ENCODE measurements around the gene EXOC6B.

DNA sequence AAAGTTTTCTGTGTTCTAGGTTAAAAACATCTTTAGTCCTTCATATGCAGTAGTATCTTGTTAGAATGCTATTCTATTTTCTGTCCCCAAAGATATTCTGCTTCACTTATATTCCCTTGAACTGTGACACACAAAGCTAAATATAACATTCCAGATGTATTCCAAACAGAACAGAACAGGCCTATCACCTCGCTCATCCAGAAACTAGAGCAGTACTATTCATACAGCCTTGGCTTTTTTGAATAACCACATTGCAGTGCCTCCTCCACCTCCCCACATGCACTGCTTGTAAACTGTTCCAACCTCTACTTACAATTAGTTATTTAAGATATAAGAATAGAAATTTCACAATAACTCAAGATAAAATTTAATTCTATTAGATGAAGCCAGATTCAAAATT, 196.8 kb downstream of the EXOC6B start:
- TF ChIP-seq, protein P1, sequence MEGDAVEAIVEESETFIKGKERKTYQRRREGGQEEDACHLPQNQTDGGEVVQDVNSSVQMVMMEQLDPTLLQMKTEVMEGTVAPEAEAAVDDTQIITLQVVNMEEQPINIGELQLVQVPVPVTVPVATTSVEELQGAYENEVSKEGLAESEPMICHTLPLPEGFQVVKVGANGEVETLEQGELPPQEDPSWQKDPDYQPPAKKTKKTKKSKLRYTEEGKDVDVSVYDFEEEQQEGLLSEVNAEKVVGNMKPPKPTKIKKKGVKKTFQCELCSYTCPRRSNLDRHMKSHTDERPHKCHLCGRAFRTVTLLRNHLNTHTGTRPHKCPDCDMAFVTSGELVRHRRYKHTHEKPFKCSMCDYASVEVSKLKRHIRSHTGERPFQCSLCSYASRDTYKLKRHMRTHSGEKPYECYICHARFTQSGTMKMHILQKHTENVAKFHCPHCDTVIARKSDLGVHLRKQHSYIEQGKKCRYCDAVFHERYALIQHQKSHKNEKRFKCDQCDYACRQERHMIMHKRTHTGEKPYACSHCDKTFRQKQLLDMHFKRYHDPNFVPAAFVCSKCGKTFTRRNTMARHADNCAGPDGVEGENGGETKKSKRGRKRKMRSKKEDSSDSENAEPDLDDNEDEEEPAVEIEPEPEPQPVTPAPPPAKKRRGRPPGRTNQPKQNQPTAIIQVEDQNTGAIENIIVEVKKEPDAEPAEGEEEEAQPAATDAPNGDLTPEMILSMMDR (IDR thresholded peaks at IDR 0.05) = no peak
- TF ChIP-seq ESRRA (IDR thresholded peaks at IDR 0.05; ENCODE audit: borderline replicate concordance, low read length) (no peak), POLR2A (IDR thresholded peaks at IDR 0.05; ENCODE audit: low read length) (no peak), SMC3 (IDR thresholded peaks at IDR 0.05) (no peak), CBX8 (IDR thresholded peaks at IDR 0.05) (no peak), RNF2 (IDR thresholded peaks at IDR 0.05; ENCODE audit: borderline replicate concordance, low read depth) (no peak), POLR2AphosphoS2 (conservative IDR thresholded peaks at IDR 0.05; ENCODE audit: low read length) (no peak), HDAC2 (IDR thresholded peaks at IDR 0.05) (no peak)
- TF ChIP-seq, protein P2, sequence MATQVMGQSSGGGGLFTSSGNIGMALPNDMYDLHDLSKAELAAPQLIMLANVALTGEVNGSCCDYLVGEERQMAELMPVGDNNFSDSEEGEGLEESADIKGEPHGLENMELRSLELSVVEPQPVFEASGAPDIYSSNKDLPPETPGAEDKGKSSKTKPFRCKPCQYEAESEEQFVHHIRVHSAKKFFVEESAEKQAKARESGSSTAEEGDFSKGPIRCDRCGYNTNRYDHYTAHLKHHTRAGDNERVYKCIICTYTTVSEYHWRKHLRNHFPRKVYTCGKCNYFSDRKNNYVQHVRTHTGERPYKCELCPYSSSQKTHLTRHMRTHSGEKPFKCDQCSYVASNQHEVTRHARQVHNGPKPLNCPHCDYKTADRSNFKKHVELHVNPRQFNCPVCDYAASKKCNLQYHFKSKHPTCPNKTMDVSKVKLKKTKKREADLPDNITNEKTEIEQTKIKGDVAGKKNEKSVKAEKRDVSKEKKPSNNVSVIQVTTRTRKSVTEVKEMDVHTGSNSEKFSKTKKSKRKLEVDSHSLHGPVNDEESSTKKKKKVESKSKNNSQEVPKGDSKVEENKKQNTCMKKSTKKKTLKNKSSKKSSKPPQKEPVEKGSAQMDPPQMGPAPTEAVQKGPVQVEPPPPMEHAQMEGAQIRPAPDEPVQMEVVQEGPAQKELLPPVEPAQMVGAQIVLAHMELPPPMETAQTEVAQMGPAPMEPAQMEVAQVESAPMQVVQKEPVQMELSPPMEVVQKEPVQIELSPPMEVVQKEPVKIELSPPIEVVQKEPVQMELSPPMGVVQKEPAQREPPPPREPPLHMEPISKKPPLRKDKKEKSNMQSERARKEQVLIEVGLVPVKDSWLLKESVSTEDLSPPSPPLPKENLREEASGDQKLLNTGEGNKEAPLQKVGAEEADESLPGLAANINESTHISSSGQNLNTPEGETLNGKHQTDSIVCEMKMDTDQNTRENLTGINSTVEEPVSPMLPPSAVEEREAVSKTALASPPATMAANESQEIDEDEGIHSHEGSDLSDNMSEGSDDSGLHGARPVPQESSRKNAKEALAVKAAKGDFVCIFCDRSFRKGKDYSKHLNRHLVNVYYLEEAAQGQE (IDR thresholded peaks at IDR 0.05) = no peak
- TF ChIP-seq, protein P3, sequence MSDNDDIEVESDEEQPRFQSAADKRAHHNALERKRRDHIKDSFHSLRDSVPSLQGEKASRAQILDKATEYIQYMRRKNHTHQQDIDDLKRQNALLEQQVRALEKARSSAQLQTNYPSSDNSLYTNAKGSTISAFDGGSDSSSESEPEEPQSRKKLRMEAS (IDR thresholded peaks at IDR 0.05) = no peak
